GM12878 (cell line): Measurements from ENCODE around the gene ZNF469.

ENCODE experiments used
- BACH1 ChIP-seq: fragments of 450-650 bp; IDR thresholded peaks from 2 replicates; pipeline ENCODE4 v1.6.1; 2017; ENCODE audit warnings: mild to moderate bottlenecking, borderline replicate concordance
- BRCA1 ChIP-seq: IDR thresholded peaks from 2 replicates; pipeline ENCODE4 v1.6.1; 2011; ENCODE audit warnings: low read depth, low read length, improper control_type of control experiment
- EZH2 ChIP-seq: IDR thresholded peaks from 2 replicates; pipeline ENCODE4 v1.6.1; 2012; ENCODE audit warnings: low read depth, mild to moderate bottlenecking, control low read depth, inconsistent platforms, low read length, borderline replicate concordance; ENCODE audit not compliant: control insufficient read depth
- FOXK2 ChIP-seq: fragments of 450-650 bp; IDR thresholded peaks from 2 replicates; pipeline ENCODE4 v1.6.1; 2017; ENCODE audit warnings: mild to moderate bottlenecking, moderate library complexity
- POLR2AphosphoS2 ChIP-seq: IDR thresholded peaks from 2 replicates; pipeline ENCODE4 v1.6.1; 2011; ENCODE audit warnings: low read depth, mild to moderate bottlenecking, low read length, improper control_type of control experiment, moderate library complexity
- ZNF207 ChIP-seq: fragments of 450-650 bp; IDR thresholded peaks from 2 replicates; pipeline ENCODE4 v1.6.1; 2014; ENCODE audit warnings: antibody characterized with exemption, mild to moderate bottlenecking, borderline replicate concordance
- TF ChIP-seq, protein P1 (sequence below): fragments of 450-650 bp; IDR thresholded peaks from 2 replicates; pipeline ENCODE4 v1.6.1; 2016; ENCODE audit warnings: mild to moderate bottlenecking
- TF ChIP-seq, protein P2 (sequence below): IDR thresholded peaks from 2 replicates; pipeline ENCODE4 v1.6.1; 2012; ENCODE audit warnings: low read length, inconsistent platforms
- TF ChIP-seq, protein P3 (sequence below), 3 experiments: IDR thresholded peaks in 2 of 3; conservative IDR thresholded peaks in 1 of 3; 2 replicates each; pipeline ENCODE4 v1.5.1; 2011; ENCODE audit warnings: low read depth in 3 of 3, low read length in 3 of 3, mild to moderate bottlenecking in 3 of 3, control low read depth in 2 of 3, moderate library complexity in 2 of 3, inconsistent platforms in 1 of 3, mixed read lengths in 1 of 3; ENCODE audit not compliant: control insufficient read depth in 2 of 3, insufficient read depth in 1 of 3; ENCODE audit errors: extremely low read depth in 1 of 3
- TF ChIP-seq, protein P4 (sequence below): fragments of 450-650 bp; IDR thresholded peaks from 2 replicates; pipeline ENCODE4 v1.6.1; 2016; ENCODE audit warnings: mild to moderate bottlenecking
- TF ChIP-seq, protein P5 (sequence below): fragments of 450-650 bp; formaldehyde crosslinking; IDR thresholded peaks from 2 replicates; pipeline ENCODE4 v1.4.0; 2020; ENCODE audit warnings: mild to moderate bottlenecking, moderate library complexity

DNA sequence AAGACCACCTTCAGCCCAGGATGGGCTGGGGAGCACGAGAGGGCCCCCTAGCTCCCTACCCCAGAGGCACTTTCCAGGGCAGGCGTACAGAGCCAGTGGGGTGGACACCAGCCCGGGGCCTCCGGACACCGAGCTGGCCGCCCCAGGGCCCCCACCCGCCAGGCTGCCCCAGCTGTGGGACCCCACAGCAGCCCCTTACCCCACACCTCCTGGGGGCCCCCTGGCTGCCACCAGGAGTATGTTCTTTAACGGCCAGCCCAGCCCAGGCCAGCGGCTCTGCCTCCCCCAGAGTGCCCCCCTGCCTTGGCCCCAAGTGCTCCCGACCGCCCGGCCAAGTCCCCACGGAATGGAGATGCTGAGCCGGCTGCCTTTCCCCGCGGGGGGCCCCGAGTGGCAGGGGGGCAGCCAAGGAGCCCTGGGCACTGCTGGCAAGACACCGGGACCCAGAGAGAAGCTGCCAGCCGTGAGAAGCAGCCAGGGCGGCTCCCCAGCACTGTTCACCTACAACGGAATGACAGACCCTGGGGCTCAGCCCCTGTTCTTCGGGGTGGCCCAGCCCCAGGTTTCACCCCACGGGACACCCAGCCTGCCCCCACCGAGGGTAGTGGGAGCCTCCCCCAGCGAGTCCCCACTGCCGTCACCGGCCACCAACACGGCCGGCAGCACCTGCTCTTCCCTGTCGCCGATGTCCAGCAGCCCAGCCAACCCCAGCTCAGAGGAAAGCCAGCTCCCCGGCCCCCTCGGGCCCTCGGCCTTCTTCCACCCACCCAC lies 46.0 kb downstream of the ZNF469 start:
- TF ChIP-seq, protein P1, sequence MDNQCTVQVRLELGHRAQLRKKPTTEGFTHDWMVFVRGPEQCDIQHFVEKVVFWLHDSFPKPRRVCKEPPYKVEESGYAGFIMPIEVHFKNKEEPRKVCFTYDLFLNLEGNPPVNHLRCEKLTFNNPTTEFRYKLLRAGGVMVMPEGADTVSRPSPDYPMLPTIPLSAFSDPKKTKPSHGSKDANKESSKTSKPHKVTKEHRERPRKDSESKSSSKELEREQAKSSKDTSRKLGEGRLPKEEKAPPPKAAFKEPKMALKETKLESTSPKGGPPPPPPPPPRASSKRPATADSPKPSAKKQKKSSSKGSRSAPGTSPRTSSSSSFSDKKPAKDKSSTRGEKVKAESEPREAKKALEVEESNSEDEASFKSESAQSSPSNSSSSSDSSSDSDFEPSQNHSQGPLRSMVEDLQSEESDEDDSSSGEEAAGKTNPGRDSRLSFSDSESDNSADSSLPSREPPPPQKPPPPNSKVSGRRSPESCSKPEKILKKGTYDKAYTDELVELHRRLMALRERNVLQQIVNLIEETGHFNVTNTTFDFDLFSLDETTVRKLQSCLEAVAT: no peak
- TF ChIP-seq, protein P2, sequence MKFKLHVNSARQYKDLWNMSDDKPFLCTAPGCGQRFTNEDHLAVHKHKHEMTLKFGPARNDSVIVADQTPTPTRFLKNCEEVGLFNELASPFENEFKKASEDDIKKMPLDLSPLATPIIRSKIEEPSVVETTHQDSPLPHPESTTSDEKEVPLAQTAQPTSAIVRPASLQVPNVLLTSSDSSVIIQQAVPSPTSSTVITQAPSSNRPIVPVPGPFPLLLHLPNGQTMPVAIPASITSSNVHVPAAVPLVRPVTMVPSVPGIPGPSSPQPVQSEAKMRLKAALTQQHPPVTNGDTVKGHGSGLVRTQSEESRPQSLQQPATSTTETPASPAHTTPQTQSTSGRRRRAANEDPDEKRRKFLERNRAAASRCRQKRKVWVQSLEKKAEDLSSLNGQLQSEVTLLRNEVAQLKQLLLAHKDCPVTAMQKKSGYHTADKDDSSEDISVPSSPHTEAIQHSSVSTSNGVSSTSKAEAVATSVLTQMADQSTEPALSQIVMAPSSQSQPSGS: no peak
- TF ChIP-seq EZH2 (no peak), POLR2AphosphoS2 (no peak), BACH1 (no peak), FOXK2 (no peak), BRCA1 (no peak), ZNF207 (no peak)
- TF ChIP-seq, protein P3, sequence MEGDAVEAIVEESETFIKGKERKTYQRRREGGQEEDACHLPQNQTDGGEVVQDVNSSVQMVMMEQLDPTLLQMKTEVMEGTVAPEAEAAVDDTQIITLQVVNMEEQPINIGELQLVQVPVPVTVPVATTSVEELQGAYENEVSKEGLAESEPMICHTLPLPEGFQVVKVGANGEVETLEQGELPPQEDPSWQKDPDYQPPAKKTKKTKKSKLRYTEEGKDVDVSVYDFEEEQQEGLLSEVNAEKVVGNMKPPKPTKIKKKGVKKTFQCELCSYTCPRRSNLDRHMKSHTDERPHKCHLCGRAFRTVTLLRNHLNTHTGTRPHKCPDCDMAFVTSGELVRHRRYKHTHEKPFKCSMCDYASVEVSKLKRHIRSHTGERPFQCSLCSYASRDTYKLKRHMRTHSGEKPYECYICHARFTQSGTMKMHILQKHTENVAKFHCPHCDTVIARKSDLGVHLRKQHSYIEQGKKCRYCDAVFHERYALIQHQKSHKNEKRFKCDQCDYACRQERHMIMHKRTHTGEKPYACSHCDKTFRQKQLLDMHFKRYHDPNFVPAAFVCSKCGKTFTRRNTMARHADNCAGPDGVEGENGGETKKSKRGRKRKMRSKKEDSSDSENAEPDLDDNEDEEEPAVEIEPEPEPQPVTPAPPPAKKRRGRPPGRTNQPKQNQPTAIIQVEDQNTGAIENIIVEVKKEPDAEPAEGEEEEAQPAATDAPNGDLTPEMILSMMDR (IDR thresholded peaks at IDR 0.05 in 2 of 3, conservative IDR thresholded peaks at IDR 0.05 in 1 of 3; ENCODE audit: control insufficient read depth in 2 of 3, extremely low read depth in 1 of 3, insufficient read depth in 1 of 3, low read depth in 3 of 3, low read length in 3 of 3): no peak
- TF ChIP-seq, protein P4, sequence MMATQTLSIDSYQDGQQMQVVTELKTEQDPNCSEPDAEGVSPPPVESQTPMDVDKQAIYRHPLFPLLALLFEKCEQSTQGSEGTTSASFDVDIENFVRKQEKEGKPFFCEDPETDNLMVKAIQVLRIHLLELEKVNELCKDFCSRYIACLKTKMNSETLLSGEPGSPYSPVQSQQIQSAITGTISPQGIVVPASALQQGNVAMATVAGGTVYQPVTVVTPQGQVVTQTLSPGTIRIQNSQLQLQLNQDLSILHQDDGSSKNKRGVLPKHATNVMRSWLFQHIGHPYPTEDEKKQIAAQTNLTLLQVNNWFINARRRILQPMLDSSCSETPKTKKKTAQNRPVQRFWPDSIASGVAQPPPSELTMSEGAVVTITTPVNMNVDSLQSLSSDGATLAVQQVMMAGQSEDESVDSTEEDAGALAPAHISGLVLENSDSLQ: no peak
- TF ChIP-seq, protein P5, sequence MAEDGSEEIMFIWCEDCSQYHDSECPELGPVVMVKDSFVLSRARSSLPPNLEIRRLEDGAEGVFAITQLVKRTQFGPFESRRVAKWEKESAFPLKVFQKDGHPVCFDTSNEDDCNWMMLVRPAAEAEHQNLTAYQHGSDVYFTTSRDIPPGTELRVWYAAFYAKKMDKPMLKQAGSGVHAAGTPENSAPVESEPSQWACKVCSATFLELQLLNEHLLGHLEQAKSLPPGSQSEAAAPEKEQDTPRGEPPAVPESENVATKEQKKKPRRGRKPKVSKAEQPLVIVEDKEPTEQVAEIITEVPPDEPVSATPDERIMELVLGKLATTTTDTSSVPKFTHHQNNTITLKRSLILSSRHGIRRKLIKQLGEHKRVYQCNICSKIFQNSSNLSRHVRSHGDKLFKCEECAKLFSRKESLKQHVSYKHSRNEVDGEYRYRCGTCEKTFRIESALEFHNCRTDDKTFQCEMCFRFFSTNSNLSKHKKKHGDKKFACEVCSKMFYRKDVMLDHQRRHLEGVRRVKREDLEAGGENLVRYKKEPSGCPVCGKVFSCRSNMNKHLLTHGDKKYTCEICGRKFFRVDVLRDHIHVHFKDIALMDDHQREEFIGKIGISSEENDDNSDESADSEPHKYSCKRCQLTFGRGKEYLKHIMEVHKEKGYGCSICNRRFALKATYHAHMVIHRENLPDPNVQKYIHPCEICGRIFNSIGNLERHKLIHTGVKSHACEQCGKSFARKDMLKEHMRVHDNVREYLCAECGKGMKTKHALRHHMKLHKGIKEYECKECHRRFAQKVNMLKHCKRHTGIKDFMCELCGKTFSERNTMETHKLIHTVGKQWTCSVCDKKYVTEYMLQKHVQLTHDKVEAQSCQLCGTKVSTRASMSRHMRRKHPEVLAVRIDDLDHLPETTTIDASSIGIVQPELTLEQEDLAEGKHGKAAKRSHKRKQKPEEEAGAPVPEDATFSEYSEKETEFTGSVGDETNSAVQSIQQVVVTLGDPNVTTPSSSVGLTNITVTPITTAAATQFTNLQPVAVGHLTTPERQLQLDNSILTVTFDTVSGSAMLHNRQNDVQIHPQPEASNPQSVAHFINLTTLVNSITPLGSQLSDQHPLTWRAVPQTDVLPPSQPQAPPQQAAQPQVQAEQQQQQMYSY (CRISPR knock-in tag): no peak
